ENCODE data around the gene JUP.

Gene JUP

GRCh38 chr17:41748275-41748674 lies 38.2 kb downstream of the JUP start:
- DNase-seq, result no peak

GRCh38 chr17:41741709-41742108 lies 44.8 kb downstream of the JUP start:
- DNase-seq, result no peak

- no peak for DNase-seq
Observed at GRCh38 chr17:41740506-41740905, 46.0 kb downstream of the JUP start.

- no peak for DNase-seq
Observed at GRCh38 chr17:41739661-41740352, 46.7 kb downstream of the JUP start.

- DNase-seq, result no peak
Observed at GRCh38 chr17:41738801-41739112, 47.8 kb downstream of the JUP start.

GRCh38 chr17:41738077-41738800 lies 48.3 kb downstream of the JUP start:
- peak; percentile 80 to 84 for DNase-seq

- no peak for DNase-seq
Observed at GRCh38 chr17:41737680-41738023, 48.9 kb downstream of the JUP start.

GRCh38 chr17:41736983-41737679 lies 49.4 kb downstream of the JUP start:
- DNase-seq, result no peak

- no peak for DNase-seq
Observed at GRCh38 chr17:41735744-41736143, 50.8 kb downstream of the JUP start.

- no peak for DNase-seq
Observed at GRCh38 chr17:41734949-41735313, 51.6 kb downstream of the JUP start.

GRCh38 chr17:41734139-41734948 lies 52.2 kb downstream of the JUP start, which contains the start of gene HAP1:
Gene HAP1 (minus strand): TSS chr17:41734643. CDS start chr17:41734634, 9 bp downstream.
- no peak for DNase-seq

GRCh38 chr17:41733348-41734138 lies 53.0 kb downstream of the JUP start:
- DNase-seq, result no peak

GRCh38 chr17:41731836-41732235 lies 54.7 kb downstream of the JUP start:
- no peak for DNase-seq

- no peak for DNase-seq
Observed at GRCh38 chr17:41730479-41730878, 56.0 kb downstream of the JUP start.

GRCh38 chr17:41728056-41728455 lies 58.5 kb downstream of the JUP start:
- no peak for DNase-seq

GRCh38 chr17:41725134-41725533 lies 61.4 kb downstream of the JUP start:
- DNase-seq, result no peak

GRCh38 chr17:41724476-41725050 lies 61.9 kb downstream of the JUP start:
- peak in 1 of 2 experiments; percentile 30 for DNase-seq

- no peak for DNase-seq
Observed at GRCh38 chr17:41723801-41724475, 62.6 kb downstream of the JUP start.

GRCh38 chr17:41722231-41722630 lies 64.3 kb downstream of the JUP start:
- DNase-seq, result no peak

GRCh38 chr17:41718287-41718645 lies 68.2 kb downstream of the JUP start:
- DNase-seq, result no peak
